Heart left ventricle (tissue), 16 donors: ENCODE results near the gene DNER. TPM values are rescaled to one million over a fixed set of nuclear protein-coding genes. Genes with fewer than 3 reads are reported as not detected.

ENCODE experiments used
- ATAC-seq, 4 donors: fragments of 200-7000 bp; cut with Tn5 transposase; one replicate each; pipeline ENCODE4 v1.9.1; 2020 to 2022; ENCODE audit warnings: moderate library complexity in 4 of 4, mild to moderate bottlenecking in 3 of 4, moderate number of reproducible peaks in 1 of 4
- DNase-seq, 5 donors: peaks; one replicate each; pipeline ENCODE4 v3.0.0-alpha.2; 2020
- H3K27ac ChIP-seq, 12 donors: fragments of 200-600 bp; sonication (generic) in 4 of 12; one replicate each; pipeline versions ENCODE4 v1.5.0 to v1.8.0; 2016 to 2022; ENCODE audit warnings: mild to moderate bottlenecking in 2 of 12
- H3K27me3 ChIP-seq, 9 donors: fragments of 200-600 bp; sonication (generic) in 2 of 9; one replicate each; pipeline versions ENCODE4 v1.5.1 to v1.8.0; 2016 to 2022; ENCODE audit warnings: mild to moderate bottlenecking in 3 of 9
- H3K36me3 ChIP-seq, 9 donors: fragments of 200-600 bp; sonication (generic) in 2 of 9; one replicate each; pipeline versions ENCODE4 v1.5.0 to v1.8.0; 2018 to 2022; ENCODE audit warnings: mild to moderate bottlenecking in 2 of 9
- H3K4me1 ChIP-seq, 12 donors: fragments of 200-600 bp; sonication (generic) in 4 of 12; one replicate each; pipeline versions ENCODE4 v1.5.0 to v1.8.0; 2016 to 2022; ENCODE audit warnings: mild to moderate bottlenecking in 3 of 12
- H3K4me3 ChIP-seq, 12 donors: fragments of 200-600 bp; sonication (generic) in 4 of 12; one replicate each; pipeline versions ENCODE4 v1.5.0 to v1.8.0; 2017 to 2022; ENCODE audit warnings: mild to moderate bottlenecking in 9 of 12, moderate library complexity in 4 of 12
- H3K9me3 ChIP-seq, 12 donors: fragments of 200-600 bp; sonication (generic) in 4 of 12; one replicate each; pipeline versions ENCODE4 v1.5.0 to v1.8.0; 2016 to 2022; ENCODE audit warnings: mild to moderate bottlenecking in 1 of 12
- POLR2A ChIP-seq, 2 donors: fragments of 450-650 bp; IDR thresholded peaks; one replicate each; pipeline ENCODE4 v1.6.1; 2017; ENCODE audit warnings: antibody characterized with exemption in 2 of 2, mild to moderate bottlenecking in 2 of 2, moderate library complexity in 2 of 2
- WGBS, 4 donors: extraction: QIAGEN DNeasy Blood & Tissue Kit in 2 of 4; methylation state at CpG; one replicate each; pipeline versions ENCODE4 v1.1.5 to v1.1.7; 2013 to 2018; 5-methylcytosine and 5-hydroxymethylcytosine counted together
- intact Hi-C, 10 donors: fragments of 100-400 bp; cut with DNase I; formaldehyde crosslinking; loops; one replicate each; pipeline versions ENCODE4 v1.11.1 to v1.14.2; 2022
- polyA plus RNA-seq, 2 donors: library from polyadenylated mRNA; stranded (reverse); fragments of 200-250 nt; gene quantifications; one replicate each; pipeline ENCODE4 v1.2.3, GENCODE V29; 2013
- total RNA-seq, 9 donors: library from RNA; depleted of rRNA in 2 of 9; stranded (reverse); fragments of >200 nt in 2 of 9; fragmentation: NEBNext Ultra II Directional in 3 of 9; extraction: Animal tissue kit (Norgen Biotek cat#: 25700) in 3 of 9; gene quantifications; one replicate each; pipeline versions ENCODE4 v1.1.0 to v1.2.4, GENCODE V29; 2016 to 2023
- TF ChIP-seq, protein P1 (sequence below), 12 donors: fragments of 200-600 bp; sonication (generic) in 4 of 12; IDR thresholded peaks; one replicate each; pipeline versions ENCODE4 v1.5.0 to v1.8.0; 2018 to 2022; ENCODE audit warnings: antibody characterized with exemption in 12 of 12, mild to moderate bottlenecking in 5 of 12
- donor health status: ischemic (EF 13 %, LVEDD 7.1; RV severe dilation, severe dysfunction).
- donor health status: healthy with polysubstance abuse.
- donor health status: DM: no; HTN: yes; CAD: no.
- donor health status: DM: no; HTN: no; CAD: no.
- donor health status: ischemic (EF 25% LVEDD 6.9; RV normal size, moderate dysfunction).
- donor health status: ischemic (EF 25% LVEDD 5.7; RV mildly dilated, moderate dysfunction).
- donor health status: healthy.
- donor health status: DM: yes; HTN: yes; CAD: no.
- donor health status: ischemic (EF 35%, LVEDD 5.7; RV mildly dilated, moderate dysfunction).
- donor health status: nonischemic (EF 11% LVEDD 7.7; RV severe dilation, severe dysfunction).
- donor health status: DM: yes; HTN: yes; CAD: no.
- donor health status: PGD.
- donor health status: ischemic (EF 29% LVEDD 5.4; RV normal size, mild dysfunction).
- donor health status: nonischemic (EF 23%, LVEDD 6.1; RV moderate dilation, normal function).

DNER gene
- total and polyA plus RNA-seq, 11 donors, result 0.19 to 3.3 (median 0.82) TPM

DNA sequence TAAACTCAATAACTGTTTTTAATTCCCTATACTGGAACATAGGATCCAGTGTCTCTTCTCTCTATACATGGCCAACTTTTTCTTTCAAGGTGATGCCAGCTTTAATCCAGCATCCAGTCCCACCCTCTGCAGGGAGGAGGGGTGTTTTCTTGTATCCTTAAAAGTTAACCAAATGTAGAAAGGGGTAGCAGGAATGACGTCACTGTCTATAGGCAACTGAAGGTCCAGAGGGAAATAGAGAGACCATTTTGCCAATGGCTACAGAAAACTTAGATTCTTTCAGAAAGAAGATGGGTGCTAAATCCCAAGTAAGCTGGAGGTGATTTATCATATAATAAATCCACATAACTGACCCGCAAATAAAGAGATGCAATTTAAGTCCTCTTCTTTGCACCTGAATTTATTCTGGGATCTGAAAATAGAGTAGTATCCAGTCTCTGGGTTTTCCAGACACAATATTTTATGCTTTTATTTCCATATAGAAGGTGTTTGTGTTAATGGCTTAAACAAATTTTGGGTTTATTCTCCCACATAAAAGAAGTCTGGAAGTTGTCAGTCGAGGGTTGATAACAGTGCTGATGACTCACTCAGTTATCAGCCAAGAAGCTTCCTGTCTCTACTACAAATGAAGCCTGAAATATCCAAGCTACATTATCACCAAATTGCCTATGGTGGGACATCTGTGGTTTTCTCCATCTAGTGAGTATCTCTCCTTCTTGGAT lies 5.7 kb upstream of the DNER start:
- Histone ChIP-seq H3K27me3 (peaks cover 0 to 63% (median 24%) of the 10 kb centered on the region in 9 donors), H3K4me1 (peaks cover 0 to 4% (median 2%) of the 10 kb centered on the region in 12 donors), H3K4me3 (no peak overlapping the region), H3K9me3 (no peaks in the 10 kb centered on the region), H3K27ac (no peak overlapping the region), H3K36me3 (no peaks in the 10 kb centered on the region)
- ATAC-seq (no peak), DNase-seq (no peak)
- intact Hi-C loops, result no loop called here
- 51 to 59% (median 54%) methylated on average over 3 of the region's 3 CpGs for WGBS, 4 donors
- TF ChIP-seq, protein P1, sequence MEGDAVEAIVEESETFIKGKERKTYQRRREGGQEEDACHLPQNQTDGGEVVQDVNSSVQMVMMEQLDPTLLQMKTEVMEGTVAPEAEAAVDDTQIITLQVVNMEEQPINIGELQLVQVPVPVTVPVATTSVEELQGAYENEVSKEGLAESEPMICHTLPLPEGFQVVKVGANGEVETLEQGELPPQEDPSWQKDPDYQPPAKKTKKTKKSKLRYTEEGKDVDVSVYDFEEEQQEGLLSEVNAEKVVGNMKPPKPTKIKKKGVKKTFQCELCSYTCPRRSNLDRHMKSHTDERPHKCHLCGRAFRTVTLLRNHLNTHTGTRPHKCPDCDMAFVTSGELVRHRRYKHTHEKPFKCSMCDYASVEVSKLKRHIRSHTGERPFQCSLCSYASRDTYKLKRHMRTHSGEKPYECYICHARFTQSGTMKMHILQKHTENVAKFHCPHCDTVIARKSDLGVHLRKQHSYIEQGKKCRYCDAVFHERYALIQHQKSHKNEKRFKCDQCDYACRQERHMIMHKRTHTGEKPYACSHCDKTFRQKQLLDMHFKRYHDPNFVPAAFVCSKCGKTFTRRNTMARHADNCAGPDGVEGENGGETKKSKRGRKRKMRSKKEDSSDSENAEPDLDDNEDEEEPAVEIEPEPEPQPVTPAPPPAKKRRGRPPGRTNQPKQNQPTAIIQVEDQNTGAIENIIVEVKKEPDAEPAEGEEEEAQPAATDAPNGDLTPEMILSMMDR (IDR thresholded peaks at IDR 0.05), result no peak
- no peak for TF ChIP-seq POLR2A (IDR thresholded peaks at IDR 0.05)

DNA sequence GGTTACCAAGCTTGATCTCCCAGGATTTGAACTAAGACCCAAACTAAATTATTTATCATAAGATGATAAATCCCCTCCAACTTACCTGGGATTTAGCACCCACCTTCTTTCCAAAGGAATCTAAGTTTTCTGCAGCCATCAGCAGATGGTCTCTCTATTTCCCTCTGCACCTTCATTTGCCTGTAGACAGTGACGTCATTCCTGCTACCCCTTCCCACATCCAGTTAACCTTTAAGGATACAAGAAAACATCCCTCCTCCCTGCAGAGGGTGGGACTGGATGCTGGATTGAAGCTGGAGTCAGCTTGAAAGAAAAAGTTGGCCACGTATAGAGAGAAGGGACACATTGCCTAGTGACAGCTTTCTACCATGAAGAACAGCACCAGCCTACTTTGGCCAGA lies 3.7 kb upstream of the DNER start:
- H3K27ac ChIP-seq, result no peak overlapping the region
- DNase-seq, result no peak
- intact Hi-C loops, result no loop called here
- no peak for TF ChIP-seq POLR2A (IDR thresholded peaks at IDR 0.05)
- TF ChIP-seq, protein P1 (IDR thresholded peaks at IDR 0.05), result no peak
- peaks cover 0 to 24% (median 10%) of the 10 kb centered on the region in 12 donors for H3K4me1 ChIP-seq
- no peak overlapping the region for H3K4me3 ChIP-seq
- H3K9me3 ChIP-seq, result no peaks in the 10 kb centered on the region
- 33 to 51% (median 39%) methylated on average over 2 of the region's 2 CpGs for WGBS, 4 donors
- peaks cover 14 to 79% (median 38%) of the 10 kb centered on the region in 9 donors for H3K27me3 ChIP-seq
- H3K36me3 ChIP-seq, result no peaks in the 10 kb centered on the region
- ATAC-seq, result no peak

DNA sequence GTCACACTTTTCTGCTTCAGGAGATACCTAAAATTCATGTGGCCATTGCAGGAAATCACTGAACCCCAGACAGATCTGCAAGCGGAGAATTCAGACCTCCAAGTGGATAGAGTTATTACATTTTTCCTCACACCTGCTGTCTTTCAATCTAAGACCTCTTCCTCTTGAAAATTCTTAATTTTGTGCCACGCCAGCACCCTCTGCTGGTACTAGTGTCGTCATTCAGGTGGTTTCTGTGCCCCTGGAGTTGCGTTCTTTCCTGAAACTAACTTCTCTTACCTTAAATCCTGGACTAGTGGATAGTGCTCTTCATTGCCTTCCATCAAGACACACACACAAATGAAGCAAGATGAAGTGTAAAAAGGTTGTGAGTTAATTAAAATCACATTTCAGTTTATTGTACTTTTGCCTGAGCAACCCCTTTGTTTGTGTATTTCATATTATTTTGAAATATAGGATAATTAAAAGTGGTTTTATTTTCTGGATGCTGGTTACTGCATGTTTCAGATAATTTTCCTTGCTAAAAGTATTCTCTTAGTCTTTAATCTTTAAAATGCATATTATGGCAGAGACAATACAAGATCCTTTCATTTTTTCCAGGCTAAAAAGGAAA lies 1.6 kb upstream of the DNER start:
- peaks cover 0 to 24% (median 10%) of the 10 kb centered on the region in 12 donors for H3K4me1 ChIP-seq
- no peak for TF ChIP-seq POLR2A (IDR thresholded peaks at IDR 0.05)
- TF ChIP-seq, protein P1 (IDR thresholded peaks at IDR 0.05), result peak in 5 of 12 donors; percentile 11 to 26 (median 16)
- 9 to 16% (median 11%) methylated on average over 4 of the region's 4 CpGs for WGBS, 4 donors
- intact Hi-C loops, result no loop called here
- peaks cover 0 to 9% (median 0%) of the 10 kb centered on the region in 12 donors for H3K9me3 ChIP-seq
- ATAC-seq (no peak), DNase-seq (no peak)
- peaks cover 17 to 91% (median 56%) of the 10 kb centered on the region in 9 donors for H3K27me3 ChIP-seq
- H3K36me3 ChIP-seq, result no peaks in the 10 kb centered on the region
- no peak overlapping the region for H3K4me3 ChIP-seq
- H3K27ac ChIP-seq, result no peak overlapping the region
